ENCODE data around the gene IFNL3.
A peak's percentile ranks its signal among the peaks of the same experiment; 100 is the strongest.
"Not testable (repeated sequence)": the region's sequence is repeated elsewhere in the genome, so short reads cannot be mapped to it uniquely, and the experiment has no call there.

IFNL3 gene

DNA sequence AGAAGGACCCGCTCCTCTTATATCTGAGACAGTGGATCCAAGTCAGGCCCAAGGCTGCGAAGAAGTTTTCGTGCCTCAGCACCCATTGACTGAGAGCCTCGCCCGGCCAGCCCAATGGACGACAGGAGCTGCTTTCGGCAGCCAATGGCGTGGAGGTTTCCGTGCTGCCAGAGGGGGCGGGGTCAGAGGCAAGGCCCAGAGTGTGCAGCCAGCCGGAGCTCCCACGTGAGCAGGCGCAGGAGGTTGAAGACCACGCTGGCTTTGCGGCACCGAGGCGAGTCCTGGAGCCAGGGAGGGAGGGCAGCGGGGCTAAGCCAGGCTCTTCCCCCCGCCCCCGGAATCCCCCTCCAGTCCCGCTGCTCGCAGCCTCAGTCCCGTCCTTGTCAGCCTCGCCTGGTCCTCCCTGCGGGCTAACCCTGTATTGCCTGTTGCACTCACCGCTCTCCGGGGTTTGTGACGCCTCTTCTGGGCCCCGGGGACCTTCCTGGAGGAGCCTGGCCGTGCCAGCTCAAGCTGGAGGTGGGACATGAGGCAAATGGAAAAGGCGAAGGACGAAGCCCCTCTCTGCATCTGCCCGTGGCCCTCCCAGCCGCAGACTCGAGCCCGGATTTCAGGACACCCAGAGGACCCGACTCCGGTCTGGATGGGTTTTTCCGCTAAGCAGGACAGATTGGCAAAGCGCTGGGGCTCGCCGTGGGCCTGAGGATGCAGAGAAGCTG, 2.3 kb upstream of the IFNL3 start:
- DNase-seq (ENCODE audit: low read depth), result no peak
- H3K4me3 ChIP-seq (ENCODE audit: low read depth, low read length), result no peak overlapping the region
- TF ChIP-seq MYC (IDR thresholded peaks at IDR 0.05; ENCODE audit: low read depth, low read length), result no peak
- TF ChIP-seq POLR2A (IDR thresholded peaks at IDR 0.05; ENCODE audit: extremely low read depth, insufficient read length), result no peak
- TF ChIP-seq, protein P1, sequence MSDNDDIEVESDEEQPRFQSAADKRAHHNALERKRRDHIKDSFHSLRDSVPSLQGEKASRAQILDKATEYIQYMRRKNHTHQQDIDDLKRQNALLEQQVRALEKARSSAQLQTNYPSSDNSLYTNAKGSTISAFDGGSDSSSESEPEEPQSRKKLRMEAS (IDR thresholded peaks at IDR 0.05; ENCODE audit: low read depth, low read length), result no peak
- TF ChIP-seq, protein P2, sequence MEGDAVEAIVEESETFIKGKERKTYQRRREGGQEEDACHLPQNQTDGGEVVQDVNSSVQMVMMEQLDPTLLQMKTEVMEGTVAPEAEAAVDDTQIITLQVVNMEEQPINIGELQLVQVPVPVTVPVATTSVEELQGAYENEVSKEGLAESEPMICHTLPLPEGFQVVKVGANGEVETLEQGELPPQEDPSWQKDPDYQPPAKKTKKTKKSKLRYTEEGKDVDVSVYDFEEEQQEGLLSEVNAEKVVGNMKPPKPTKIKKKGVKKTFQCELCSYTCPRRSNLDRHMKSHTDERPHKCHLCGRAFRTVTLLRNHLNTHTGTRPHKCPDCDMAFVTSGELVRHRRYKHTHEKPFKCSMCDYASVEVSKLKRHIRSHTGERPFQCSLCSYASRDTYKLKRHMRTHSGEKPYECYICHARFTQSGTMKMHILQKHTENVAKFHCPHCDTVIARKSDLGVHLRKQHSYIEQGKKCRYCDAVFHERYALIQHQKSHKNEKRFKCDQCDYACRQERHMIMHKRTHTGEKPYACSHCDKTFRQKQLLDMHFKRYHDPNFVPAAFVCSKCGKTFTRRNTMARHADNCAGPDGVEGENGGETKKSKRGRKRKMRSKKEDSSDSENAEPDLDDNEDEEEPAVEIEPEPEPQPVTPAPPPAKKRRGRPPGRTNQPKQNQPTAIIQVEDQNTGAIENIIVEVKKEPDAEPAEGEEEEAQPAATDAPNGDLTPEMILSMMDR (IDR thresholded peaks at IDR 0.05; ENCODE audit: low read depth, low read length), result no peak

DNA sequence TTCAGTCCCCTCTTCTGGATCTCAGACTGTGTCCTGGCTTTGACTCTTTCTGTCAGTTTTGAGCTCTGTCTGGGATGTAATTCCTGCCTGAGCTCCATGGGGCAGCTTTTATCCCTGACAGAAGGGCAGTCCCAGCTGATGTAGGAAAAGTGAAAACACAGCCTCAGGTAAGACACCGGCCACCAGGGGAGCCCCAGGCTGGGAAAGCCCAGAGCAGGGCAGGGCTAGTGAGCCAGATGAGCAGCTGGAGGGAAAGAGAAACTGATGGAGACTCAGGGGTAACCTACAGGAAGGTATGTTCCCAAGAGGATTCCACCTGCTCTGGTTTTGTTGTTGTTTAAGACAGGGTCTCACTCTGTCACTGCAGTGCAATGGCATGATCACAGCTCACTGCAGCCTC, 360 bp upstream of the IFNL3 start:
- H3K4me3 ChIP-seq (ENCODE audit: low read depth, low read length); DNase-seq (ENCODE audit: low read depth): not testable (repeated sequence)

DNA sequence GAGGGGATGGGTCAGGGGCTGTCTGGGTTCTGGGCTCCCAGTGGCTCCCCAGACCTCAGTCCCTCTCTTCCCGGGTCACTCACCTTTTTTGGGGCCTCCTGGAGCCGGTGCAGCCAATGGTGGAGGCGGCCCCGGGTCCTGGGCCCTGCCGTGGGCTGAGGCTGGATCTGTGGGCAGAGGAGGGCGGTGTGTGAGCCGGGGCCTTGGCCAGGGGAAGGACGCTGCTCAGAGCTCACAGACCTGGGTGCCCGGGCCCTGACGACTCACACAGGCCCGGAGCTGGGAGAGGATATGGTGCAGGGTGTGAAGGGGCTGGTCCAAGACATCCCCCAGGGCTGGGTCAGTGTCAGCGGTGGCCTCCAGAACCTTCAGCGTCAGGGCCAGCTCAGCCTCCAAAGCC, 1.1 kb downstream of the IFNL3 start:
- not testable (repeated sequence) for DNase-seq (ENCODE audit: low read depth); H3K4me3 ChIP-seq (ENCODE audit: low read depth, low read length)

DNA sequence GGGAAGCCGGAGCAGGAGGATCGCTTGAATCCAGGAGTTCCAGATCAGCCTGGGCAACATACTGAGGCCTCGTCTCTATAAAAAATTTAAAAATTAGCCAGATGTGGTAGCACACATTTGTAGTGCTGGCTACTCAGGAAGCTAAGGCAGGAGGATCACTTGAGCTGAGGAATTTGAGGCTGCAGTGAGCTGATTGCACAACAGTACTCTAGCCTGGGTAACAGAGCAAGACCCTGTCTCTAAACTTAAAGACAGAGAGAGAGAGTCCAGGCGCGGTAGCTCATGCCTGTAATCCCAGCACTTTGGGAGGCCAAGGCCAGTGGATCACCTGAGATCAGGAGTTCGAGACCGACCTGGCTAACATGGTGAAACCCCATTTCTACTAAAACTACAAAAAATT, 4.4 kb downstream of the IFNL3 start:
- DNase-seq (ENCODE audit: low read depth), result peak; percentile 14

DNA sequence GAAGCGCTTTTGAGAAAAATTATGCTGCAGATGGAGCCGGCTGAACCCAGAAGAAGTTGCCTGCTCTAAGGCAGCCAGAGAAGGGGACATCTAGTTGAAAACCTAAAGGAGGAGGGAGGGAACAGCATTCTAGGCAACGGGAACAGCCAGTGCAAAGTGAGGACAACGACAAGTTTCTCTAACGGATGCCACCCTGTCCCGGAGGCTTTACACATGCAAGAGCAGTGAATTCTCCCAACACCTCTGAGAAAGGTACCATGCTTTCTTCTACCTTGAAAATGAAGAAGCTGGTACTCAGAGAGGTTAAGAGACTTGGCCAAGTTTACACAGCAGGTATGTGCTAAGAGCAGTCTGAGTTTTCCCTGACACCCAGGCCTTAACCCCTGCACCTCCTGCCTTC, 5.9 kb downstream of the IFNL3 start:
- no peak overlapping the region for H3K4me3 ChIP-seq (ENCODE audit: low read depth, low read length)
- TF ChIP-seq, protein P2 (IDR thresholded peaks at IDR 0.05; ENCODE audit: low read depth, low read length), result no peak
- TF ChIP-seq, protein P1 (IDR thresholded peaks at IDR 0.05; ENCODE audit: low read depth, low read length), result no peak
- no peak for TF ChIP-seq MYC (IDR thresholded peaks at IDR 0.05; ENCODE audit: low read depth, low read length)
- TF ChIP-seq POLR2A (IDR thresholded peaks at IDR 0.05; ENCODE audit: extremely low read depth, insufficient read length), result no peak
- DNase-seq (ENCODE audit: low read depth), result no peak

More for the DNA sequence above, 4.4 kb downstream of the IFNL3 start:
- no peak overlapping the region for H3K4me3 ChIP-seq (ENCODE audit: low read depth, low read length)
- TF ChIP-seq, protein P1 (IDR thresholded peaks at IDR 0.05; ENCODE audit: low read depth, low read length), result no peak

DNA sequence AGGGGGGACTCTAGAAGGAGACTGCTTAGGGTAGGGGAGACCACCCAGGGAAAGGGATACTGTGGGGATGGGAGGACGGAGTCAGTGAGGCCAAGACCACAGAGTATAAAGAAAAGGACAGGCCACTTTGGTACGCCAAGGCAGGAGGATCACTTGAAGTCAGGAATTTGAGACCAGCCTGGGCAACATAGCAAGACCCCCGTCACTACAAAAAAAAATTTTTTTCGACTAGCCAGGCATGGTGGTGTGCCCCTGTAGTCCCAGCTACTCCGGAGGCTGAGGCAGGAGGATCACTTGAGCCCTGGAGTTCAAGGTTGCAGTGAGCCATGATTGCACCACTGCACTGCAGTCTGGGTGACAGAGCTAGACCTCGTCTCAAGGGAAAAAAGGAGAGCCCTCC, 6.6 kb downstream of the IFNL3 start:
- TF ChIP-seq, protein P1 (IDR thresholded peaks at IDR 0.05; ENCODE audit: low read depth, low read length), result no peak
- TF ChIP-seq, protein P2 (IDR thresholded peaks at IDR 0.05; ENCODE audit: low read depth, low read length), result no peak
- TF ChIP-seq MYC (IDR thresholded peaks at IDR 0.05; ENCODE audit: low read depth, low read length), result no peak
- no peak for TF ChIP-seq POLR2A (IDR thresholded peaks at IDR 0.05; ENCODE audit: extremely low read depth, insufficient read length)
- no peak for DNase-seq (ENCODE audit: low read depth)

DNA sequence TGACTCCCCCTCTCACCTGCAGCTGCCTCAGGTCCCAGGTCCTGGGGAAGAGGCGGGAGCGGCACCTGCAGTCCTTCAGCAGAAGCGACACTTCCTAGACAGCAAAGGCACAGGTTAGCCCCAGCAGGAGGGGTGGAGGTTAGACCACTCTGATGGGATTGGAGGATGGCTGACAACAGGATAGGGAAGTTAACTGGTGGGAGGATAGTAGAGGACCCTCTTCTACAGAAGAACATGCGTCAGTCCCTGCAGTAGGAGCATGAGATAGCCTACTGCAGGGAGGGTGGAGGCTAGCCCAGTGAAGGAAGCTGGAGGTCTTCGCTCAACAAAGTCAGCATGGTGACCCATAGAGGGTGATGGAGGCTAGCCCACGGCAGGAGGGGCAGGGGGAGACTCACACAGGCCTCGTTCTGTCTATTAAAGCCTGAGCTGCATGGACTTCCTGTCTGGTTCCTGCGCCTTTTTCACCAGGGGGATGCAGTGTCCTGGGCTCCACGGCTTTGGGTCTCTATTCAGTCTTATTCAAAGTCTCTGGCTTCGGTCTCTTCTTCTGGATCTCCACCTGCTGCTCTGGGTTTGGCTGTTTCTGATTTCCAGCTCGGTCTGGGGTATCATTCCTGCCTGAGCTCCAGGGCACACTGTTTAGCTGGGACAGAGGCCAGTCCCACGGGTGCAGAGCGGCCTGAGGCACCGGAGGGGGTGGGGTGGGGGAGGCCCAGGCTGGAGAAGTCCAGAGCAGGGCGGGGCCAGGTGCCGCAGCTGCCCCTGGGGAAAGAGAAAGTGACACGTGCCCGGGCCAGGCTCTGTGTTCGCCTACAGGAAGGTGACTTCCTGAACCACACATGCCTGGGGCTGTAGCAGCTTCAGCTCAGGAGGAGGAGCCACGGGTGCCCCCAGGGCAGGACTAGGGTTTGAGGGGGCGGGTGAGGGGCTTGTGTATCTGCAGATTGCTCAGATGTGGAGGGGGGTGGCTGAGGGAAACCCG, 7.3 kb downstream of the IFNL3 start:
- no peak for TF ChIP-seq POLR2A (IDR thresholded peaks at IDR 0.05; ENCODE audit: extremely low read depth, insufficient read length)
- TF ChIP-seq, protein P1 (IDR thresholded peaks at IDR 0.05; ENCODE audit: low read depth, low read length), result peak; percentile 79; the same call in 1 of the 2 replicates
- peak; percentile 51 for DNase-seq (ENCODE audit: low read depth)
- H3K4me3 ChIP-seq (ENCODE audit: low read depth, low read length), result no peak overlapping the region

More for the DNA sequence above, 6.6 kb downstream of the IFNL3 start:
- no peak overlapping the region for H3K4me3 ChIP-seq (ENCODE audit: low read depth, low read length)

Data from NB4 (cell line).